Panc1 (cell line): ENCODE results near the gene ZNF345. TPM values are rescaled to one million over a fixed set of nuclear protein-coding genes. Genes with fewer than 3 reads are reported as not detected.

Experiments used
- ATAC-seq: fragments of 200-7000 bp; cut with Tn5 transposase; 2 replicates; pipeline ENCODE4 v1.9.1; 2020; ENCODE audit warnings: mild to moderate bottlenecking, moderate library complexity
- BruUV-seq: library from RNA; stranded (reverse); fragments of 400-500 nt; replicated peaks from 2 replicates; lab custom pipeline; 2021; lab: Mats Ljungman, UMichigan
- CTCF ChIA-PET: fragments of 300-600 bp; sonication (Branson Sonifier 250); formaldehyde crosslinking; loops from one replicate; lab custom pipeline; 2022; ENCODE audit warnings: antibody characterized with exemption; lab: Charles Lee
- POLR2A ChIA-PET: fragments of 300-600 bp; sonication (Branson Sonifier 250); formaldehyde crosslinking; loops from one replicate; lab custom pipeline; 2022; ENCODE audit warnings: antibody characterized with exemption; lab: Charles Lee
- DNase-seq: peaks from one replicate; pipeline ENCODE4 v3.0.0-alpha.2; 2010; ENCODE audit warnings: low read depth, low spot score
- H3K27ac ChIP-seq: 2 replicates; pipeline ENCODE4 v1.5.1; 2011; ENCODE audit warnings: mild to moderate bottlenecking, low read length, inconsistent platforms
- H3K27me3 ChIP-seq: fragments of 200-500 bp; sonication (Bioruptor generic); 2 replicates; pipeline ENCODE4 v1.6.0; 2014; ENCODE audit warnings: low read length, inconsistent platforms; ENCODE audit not compliant: control insufficient read depth, insufficient read depth
- H3K36me3 ChIP-seq: fragments of 200-500 bp; sonication (Bioruptor generic); 2 replicates; pipeline ENCODE4 v1.5.1; 2014; ENCODE audit warnings: inconsistent platforms, mild to moderate bottlenecking, low read length, moderate library complexity; ENCODE audit not compliant: control insufficient read depth, insufficient read depth
- H3K4me1 ChIP-seq: 2 replicates; pipeline ENCODE4 v1.5.1; 2011; ENCODE audit warnings: inconsistent platforms, mild to moderate bottlenecking, low read length, moderate library complexity; ENCODE audit not compliant: control insufficient read depth, insufficient read depth
- H3K4me3 ChIP-seq, 2 experiments: 2 replicates each; pipeline ENCODE4 v1.5.1; 2011 to 2012; ENCODE audit warnings: low read depth in 2 of 2, low read length in 2 of 2, mild to moderate bottlenecking in 2 of 2, inconsistent platforms in 1 of 2, moderate library complexity in 1 of 2
- H3K9me3 ChIP-seq: fragments of 200-500 bp; sonication (Bioruptor generic); 2 replicates; pipeline ENCODE4 v1.5.1; 2014; ENCODE audit warnings: low read depth, mild to moderate bottlenecking, inconsistent platforms, low read length, moderate library complexity; ENCODE audit not compliant: control insufficient read depth, insufficient read depth
- POLR2AphosphoS5 ChIP-seq: IDR thresholded peaks from 2 replicates; pipeline ENCODE4 v1.6.1; 2012; ENCODE audit warnings: mild to moderate bottlenecking, low read depth, low read length, moderate library complexity
- SIN3A ChIP-seq: IDR thresholded peaks from 2 replicates; pipeline ENCODE4 v1.6.1; 2012; ENCODE audit warnings: low read depth, mild to moderate bottlenecking, low read length, moderate library complexity, borderline replicate concordance; ENCODE audit not compliant: insufficient read depth
- TCF7L2 ChIP-seq: IDR thresholded peaks from 2 replicates; pipeline ENCODE4 v1.6.1; 2011; ENCODE audit warnings: mild to moderate bottlenecking, low read depth, low read length, inconsistent platforms
- in situ Hi-C: cut with HindIII; loops from 2 replicates; pipeline ENCODE4 v1.10.0; 2016; ENCODE audit warnings: low sequenced_read_pairs, low pct_unique_long_range_greater_than_20kb
- intact Hi-C: fragments of 100-400 bp; cut with micrococcal nuclease; formaldehyde crosslinking; loops from one replicate; pipeline ENCODE4 v1.10.0; 2022; ENCODE audit not compliant: unreplicated experiment
- total RNA-seq: library from RNA; stranded (reverse); gene quantifications from one replicate; pipeline ENCODE4 v1.2.1, GENCODE V29; 2021; ENCODE audit not compliant: unreplicated experiment
- TF ChIP-seq, protein P1 (sequence below), 2 experiments: IDR thresholded peaks; 2 replicates each; pipeline ENCODE4 v1.6.1; 2011 to 2012; ENCODE audit warnings: low read depth in 2 of 2, control low read depth in 1 of 2, low read length in 1 of 2, mild to moderate bottlenecking in 1 of 2, moderate library complexity in 1 of 2; ENCODE audit not compliant: insufficient read depth in 1 of 2
- TF ChIP-seq, protein P2 (sequence below): fragments of 450-650 bp; IDR thresholded peaks from 2 replicates; pipeline ENCODE4 v1.5.1; 2017; ENCODE audit warnings: mild to moderate bottlenecking

The ZNF345 gene
- total RNA-seq, 1 experiment from 2014 or later, result 3.8 TPM

DNA sequence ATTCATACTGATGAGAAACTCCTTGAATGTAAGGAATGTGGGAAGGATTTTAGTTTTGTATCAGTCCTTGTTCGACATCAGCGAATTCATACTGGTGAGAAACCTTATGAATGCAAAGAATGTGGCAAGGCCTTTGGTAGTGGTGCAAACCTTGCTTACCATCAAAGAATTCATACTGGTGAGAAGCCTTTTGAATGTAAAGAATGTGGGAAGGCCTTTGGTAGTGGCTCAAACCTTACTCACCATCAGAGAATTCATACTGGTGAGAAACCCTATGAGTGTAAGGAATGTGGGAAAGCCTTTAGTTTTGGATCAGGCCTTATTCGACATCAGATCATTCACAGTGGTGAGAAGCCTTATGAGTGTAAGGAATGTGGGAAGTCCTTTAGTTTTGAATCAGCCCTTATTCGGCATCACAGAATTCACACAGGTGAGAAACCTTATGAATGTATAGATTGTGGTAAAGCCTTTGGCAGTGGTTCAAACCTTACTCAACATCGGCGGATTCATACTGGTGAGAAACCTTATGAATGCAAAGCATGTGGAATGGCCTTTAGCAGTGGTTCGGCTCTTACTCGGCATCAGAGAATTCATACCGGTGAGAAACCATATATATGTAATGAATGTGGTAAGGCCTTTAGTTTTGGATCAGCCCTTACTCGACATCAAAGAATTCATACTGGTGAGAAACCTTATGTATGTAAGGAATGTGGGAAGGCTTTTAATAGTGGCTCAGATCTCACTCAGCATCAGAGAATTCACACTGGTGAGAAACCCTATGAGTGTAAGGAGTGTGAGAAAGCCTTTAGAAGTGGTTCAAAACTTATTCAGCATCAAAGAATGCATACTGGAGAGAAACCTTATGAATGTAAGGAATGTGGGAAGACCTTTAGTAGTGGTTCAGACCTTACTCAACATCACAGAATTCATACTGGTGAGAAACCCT, 26.6 kb downstream of the ZNF345 start:
- TF ChIP-seq, protein P1, sequence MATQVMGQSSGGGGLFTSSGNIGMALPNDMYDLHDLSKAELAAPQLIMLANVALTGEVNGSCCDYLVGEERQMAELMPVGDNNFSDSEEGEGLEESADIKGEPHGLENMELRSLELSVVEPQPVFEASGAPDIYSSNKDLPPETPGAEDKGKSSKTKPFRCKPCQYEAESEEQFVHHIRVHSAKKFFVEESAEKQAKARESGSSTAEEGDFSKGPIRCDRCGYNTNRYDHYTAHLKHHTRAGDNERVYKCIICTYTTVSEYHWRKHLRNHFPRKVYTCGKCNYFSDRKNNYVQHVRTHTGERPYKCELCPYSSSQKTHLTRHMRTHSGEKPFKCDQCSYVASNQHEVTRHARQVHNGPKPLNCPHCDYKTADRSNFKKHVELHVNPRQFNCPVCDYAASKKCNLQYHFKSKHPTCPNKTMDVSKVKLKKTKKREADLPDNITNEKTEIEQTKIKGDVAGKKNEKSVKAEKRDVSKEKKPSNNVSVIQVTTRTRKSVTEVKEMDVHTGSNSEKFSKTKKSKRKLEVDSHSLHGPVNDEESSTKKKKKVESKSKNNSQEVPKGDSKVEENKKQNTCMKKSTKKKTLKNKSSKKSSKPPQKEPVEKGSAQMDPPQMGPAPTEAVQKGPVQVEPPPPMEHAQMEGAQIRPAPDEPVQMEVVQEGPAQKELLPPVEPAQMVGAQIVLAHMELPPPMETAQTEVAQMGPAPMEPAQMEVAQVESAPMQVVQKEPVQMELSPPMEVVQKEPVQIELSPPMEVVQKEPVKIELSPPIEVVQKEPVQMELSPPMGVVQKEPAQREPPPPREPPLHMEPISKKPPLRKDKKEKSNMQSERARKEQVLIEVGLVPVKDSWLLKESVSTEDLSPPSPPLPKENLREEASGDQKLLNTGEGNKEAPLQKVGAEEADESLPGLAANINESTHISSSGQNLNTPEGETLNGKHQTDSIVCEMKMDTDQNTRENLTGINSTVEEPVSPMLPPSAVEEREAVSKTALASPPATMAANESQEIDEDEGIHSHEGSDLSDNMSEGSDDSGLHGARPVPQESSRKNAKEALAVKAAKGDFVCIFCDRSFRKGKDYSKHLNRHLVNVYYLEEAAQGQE (IDR thresholded peaks at IDR 0.05; ENCODE audit: insufficient read depth in 1 of 2, low read depth in 2 of 2, low read length in 1 of 2), result no peak
- TF ChIP-seq POLR2AphosphoS5 (no peak), SIN3A (no peak), TCF7L2 (no peak)
- TF ChIP-seq, protein P2, sequence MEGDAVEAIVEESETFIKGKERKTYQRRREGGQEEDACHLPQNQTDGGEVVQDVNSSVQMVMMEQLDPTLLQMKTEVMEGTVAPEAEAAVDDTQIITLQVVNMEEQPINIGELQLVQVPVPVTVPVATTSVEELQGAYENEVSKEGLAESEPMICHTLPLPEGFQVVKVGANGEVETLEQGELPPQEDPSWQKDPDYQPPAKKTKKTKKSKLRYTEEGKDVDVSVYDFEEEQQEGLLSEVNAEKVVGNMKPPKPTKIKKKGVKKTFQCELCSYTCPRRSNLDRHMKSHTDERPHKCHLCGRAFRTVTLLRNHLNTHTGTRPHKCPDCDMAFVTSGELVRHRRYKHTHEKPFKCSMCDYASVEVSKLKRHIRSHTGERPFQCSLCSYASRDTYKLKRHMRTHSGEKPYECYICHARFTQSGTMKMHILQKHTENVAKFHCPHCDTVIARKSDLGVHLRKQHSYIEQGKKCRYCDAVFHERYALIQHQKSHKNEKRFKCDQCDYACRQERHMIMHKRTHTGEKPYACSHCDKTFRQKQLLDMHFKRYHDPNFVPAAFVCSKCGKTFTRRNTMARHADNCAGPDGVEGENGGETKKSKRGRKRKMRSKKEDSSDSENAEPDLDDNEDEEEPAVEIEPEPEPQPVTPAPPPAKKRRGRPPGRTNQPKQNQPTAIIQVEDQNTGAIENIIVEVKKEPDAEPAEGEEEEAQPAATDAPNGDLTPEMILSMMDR, result no peak
- ChIA-PET POLR2A (no interaction called here), CTCF (no interaction called here)
- H3K9me3 ChIP-seq, result peaks cover 86% of the 10 kb centered on the region
- no peak overlapping the region for H3K4me3 ChIP-seq
- in situ Hi-C loops, result no loop called here
- no peak overlapping the region for H3K27ac ChIP-seq
- intact Hi-C loops, result no loop called here
- H3K36me3 ChIP-seq, result no peaks in the 10 kb centered on the region
- no peaks in the 10 kb centered on the region for H3K4me1 ChIP-seq
- no TSS peak for BruUV-seq
- no peak for ATAC-seq
- DNase-seq, result no peak
- H3K27me3 ChIP-seq, result no peaks in the 10 kb centered on the region

DNA sequence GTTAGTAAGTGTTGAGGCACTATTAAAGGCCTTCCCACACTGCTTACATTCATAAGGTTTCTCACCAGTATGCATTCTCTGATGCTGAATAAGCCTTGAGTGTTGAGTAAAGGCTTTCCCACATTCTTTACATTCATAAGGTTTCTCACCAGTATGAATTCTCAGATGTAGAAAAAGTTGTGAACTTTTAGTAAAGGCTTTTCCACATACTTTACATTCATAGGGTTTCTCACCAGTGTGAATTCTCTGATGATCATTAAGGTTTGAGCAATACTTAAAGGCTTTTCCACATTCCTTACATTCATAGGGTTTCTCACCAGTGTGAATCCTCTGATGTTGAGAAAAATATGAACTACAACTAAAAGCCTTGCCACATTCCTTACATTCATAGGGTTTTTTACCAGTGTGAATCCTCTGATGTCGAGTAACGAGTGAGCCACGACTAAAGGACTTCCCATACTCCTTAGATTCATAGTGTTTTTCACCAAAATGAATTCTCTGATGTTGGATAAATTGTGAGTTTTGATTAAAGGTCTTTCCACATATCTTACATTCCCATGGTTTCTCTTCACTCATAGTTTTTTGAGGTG, 41.2 kb downstream of the ZNF345 start:
- intact Hi-C loops (no loop called here), in situ Hi-C loops (no loop called here)
- TF ChIP-seq, protein P1 (IDR thresholded peaks at IDR 0.05; ENCODE audit: insufficient read depth in 1 of 2, low read depth in 2 of 2, low read length in 1 of 2), result no peak
- TF ChIP-seq TCF7L2 (no peak), SIN3A (no peak), POLR2AphosphoS5 (no peak)
- TF ChIP-seq, protein P2, result no peak
- ATAC-seq, result no peak
- BruUV-seq, result no TSS peak
- no peaks in the 10 kb centered on the region for H3K27me3 ChIP-seq
- H3K36me3 ChIP-seq, result peaks cover 6% of the 10 kb centered on the region; the same call in 1 of the 2 replicates
- ChIA-PET POLR2A (no interaction called here), CTCF (no interaction called here)
- peaks cover 93% of the 10 kb centered on the region for H3K9me3 ChIP-seq
- DNase-seq, result no peak
- no peaks in the 10 kb centered on the region for H3K4me1 ChIP-seq
- no peak overlapping the region for H3K4me3 ChIP-seq
- no peak overlapping the region for H3K27ac ChIP-seq
